ENCODE measurements around the gene WDR20. TPM values are rescaled to one million over a fixed set of nuclear protein-coding genes. Genes with fewer than 3 reads are reported as not detected.

Gene WDR20
- total and polyA plus RNA-seq, 2 of the 8 experiments (the other 6 are each of a cell fraction or from before 2014, with no cell fraction given): 11.2 to 26.7 TPM

- no peak overlapping the region for H3K18ac ChIP-seq (ENCODE audit: extremely low read depth, low read length)
- no peak overlapping the region for H3K4ac ChIP-seq (replicated peaks; ENCODE audit: insufficient read length, low read depth, low read length)
- H2BK20ac ChIP-seq (ENCODE audit: low read length): no peak overlapping the region
- no peak overlapping the region for H3K56ac ChIP-seq (replicated peaks; ENCODE audit: insufficient read length, low read depth, low read length)
- peaks cover 0 to 56% of the 10 kb centered on the region in 2 experiments; a peak in 2 of 4 replicates for H3K79me2 ChIP-seq (ENCODE audit: control insufficient read depth in 1 of 2, insufficient read depth in 2 of 2, low read length in 2 of 2)
- no peak overlapping the region for H3K27ac ChIP-seq (ENCODE audit: low read depth, low read length)
- H3K4me3 ChIP-seq (ENCODE audit: extremely low read depth in 1 of 4, insufficient read depth in 2 of 4, low read depth in 3 of 4, low read length in 4 of 4): no peak overlapping the region
- H3K79me1 ChIP-seq (ENCODE audit: low read depth, low read length): no peaks in the 10 kb centered on the region
- H2BK12ac ChIP-seq (ENCODE audit: low read depth, low read length): no peak overlapping the region
- H4K91ac ChIP-seq (replicated peaks; ENCODE audit: insufficient read length, low read length): no peak overlapping the region
- H3K9me3 ChIP-seq (ENCODE audit: insufficient read depth in 2 of 2, low read depth in 1 of 2, low read length in 1 of 2): peaks cover 0 to 4% of the 10 kb centered on the region in 2 experiments; a peak in 1 of 4 replicates
- no peaks in the 10 kb centered on the region for H3K27me3 ChIP-seq (replicated peaks in 1 of 4; ENCODE audit: control insufficient read depth in 3 of 4, extremely low read depth in 1 of 4, insufficient read depth in 3 of 4, low read length in 3 of 4)
- no peak overlapping the region for H4K5ac ChIP-seq (ENCODE audit: insufficient read length, low read depth, low read length)
- no peak overlapping the region for H2AFZ ChIP-seq (ENCODE audit: low read length)
- H3K23ac ChIP-seq (ENCODE audit: insufficient read length): no peak overlapping the region
- no peaks in the 10 kb centered on the region; a peak in 1 of 8 replicates for H3K36me3 ChIP-seq (ENCODE audit: control insufficient read depth in 2 of 4, insufficient read depth in 4 of 4, low read length in 3 of 4)
- TF ChIP-seq ASH2L (IDR thresholded peaks at IDR 0.05; ENCODE audit: low read length) (no peak), SP1 (IDR thresholded peaks at IDR 0.05; ENCODE audit: low read depth, low read length) (no peak), SAP30 (IDR thresholded peaks at IDR 0.05; ENCODE audit: insufficient read depth, insufficient replicate concordance, low read length) (no peak), EZH2 (IDR thresholded peaks at IDR 0.05; ENCODE audit: low read depth, low read length, severe bottlenecking) (no peak)
- FAIRE-seq: no peak
- H4K20me1 ChIP-seq (replicated peaks in 1 of 2; ENCODE audit: control insufficient read depth in 1 of 2, insufficient read depth in 2 of 2, low read length in 2 of 2): peaks cover 0 to 2% of the 10 kb centered on the region in 2 experiments
- no peak overlapping the region for H3K9ac ChIP-seq (replicated peaks in 1 of 4; ENCODE audit: extremely low read depth in 1 of 4, low read depth in 3 of 4, low read length in 3 of 4)
- no peak overlapping the region for H4K8ac ChIP-seq (ENCODE audit: extremely low read depth, insufficient read depth, low read length)
- ChIA-PET CTCF (ENCODE audit: partially characterized antibody) (interaction anchor here (0.6 to 1.5 kb wide), 4 partner anchors 9 to 143 kb away, joined by 3 to 7 read pairs (median 3); no protein-coding TSS in a partner anchor), POLR2A (ENCODE audit: partially characterized antibody) (interaction anchor here (1.4 kb wide), 1 partner anchor 84 kb away, joined by 5 read pairs; no protein-coding TSS in a partner anchor)
- WGBS, 2 experiments (ENCODE audit: extremely low coverage in 1 of 2, insufficient coverage in 1 of 2, insufficient read length in 1 of 2, insufficient replicate concordance in 2 of 2, low coverage in 1 of 2, low lambda C conversion rate in 2 of 2, missing lambda C conversion rate in 1 of 2): 93% methylated on average over 3 of the region's 4 CpGs; no CpG with 5 or more reads in 1 of the 2 experiments
- no peak overlapping the region for H2BK15ac ChIP-seq (ENCODE audit: low read length)
- H3K4me1 ChIP-seq (replicated peaks in 1 of 4; ENCODE audit: control insufficient read depth in 3 of 4, insufficient read depth in 4 of 4, low read length in 3 of 4): no peaks in the 10 kb centered on the region
- H2BK5ac ChIP-seq (ENCODE audit: low read depth, low read length): no peak overlapping the region
- H2BK120ac ChIP-seq (replicated peaks; ENCODE audit: low read depth, low read length): no peak overlapping the region
- no peaks in the 10 kb centered on the region for H3K23me2 ChIP-seq (ENCODE audit: low read depth, low read length)
- H3K4me2 ChIP-seq (ENCODE audit: insufficient read depth in 1 of 2, low read depth in 2 of 2, low read length in 2 of 2): no peak overlapping the region
- DNase-seq (ENCODE audit: low read depth in 1 of 2, low spot score in 2 of 2): no peak
- no peak overlapping the region for H3K14ac ChIP-seq (ENCODE audit: insufficient read length)
- no peak overlapping the region for H2AK5ac ChIP-seq (ENCODE audit: low read depth, low read length)
Observed at GRCh38 chr14:102171173-102172020, 31.7 kb downstream of the WDR20 start.
